K562 (cell line): ENCODE measurements around the gene OXSR1.

Source experiments
- POLR2AphosphoS5 ChIP-seq: IDR thresholded peaks from 2 replicates; pipeline ENCODE4 v1.6.1; 2011; ENCODE audit warnings: mild to moderate bottlenecking, low read depth, low read length, moderate library complexity; ENCODE audit not compliant: control insufficient read depth, insufficient read depth
- TEAD4 ChIP-seq, 2 experiments: sonication (generic) in 1 of 2; formaldehyde crosslinking in 1 of 2; IDR thresholded peaks; 2 replicates each; pipeline versions ENCODE4 v1.6.1 to v1.8.0; 2012 to 2022; ENCODE audit warnings: borderline replicate concordance in 1 of 2, inconsistent platforms in 1 of 2, low read length in 1 of 2, mild to moderate bottlenecking in 1 of 2, missing genetic modification reagents in 1 of 2
- TF ChIP-seq, protein P1 (sequence below): fragments of 450-650 bp; formaldehyde crosslinking; IDR thresholded peaks from 2 replicates; pipeline ENCODE4 v1.4.0; 2022; ENCODE audit warnings: missing genetic modification characterization
- TF ChIP-seq, protein P2 (sequence below), 2 experiments: fragments of 200-800 bp in 1 of 2; sonication (Bioruptor generic) in 1 of 2; sonication (generic) in 1 of 2; formaldehyde crosslinking in 1 of 2; IDR thresholded peaks in 1 of 2; conservative IDR thresholded peaks in 1 of 2; 2 replicates each; pipeline versions ENCODE4 v1.5.0 to v1.6.1; 2016 to 2020; ENCODE audit warnings: missing compliant biosample characterization in 1 of 2, missing genetic modification characterization in 1 of 2, missing genetic modification reagents in 1 of 2

DNA sequence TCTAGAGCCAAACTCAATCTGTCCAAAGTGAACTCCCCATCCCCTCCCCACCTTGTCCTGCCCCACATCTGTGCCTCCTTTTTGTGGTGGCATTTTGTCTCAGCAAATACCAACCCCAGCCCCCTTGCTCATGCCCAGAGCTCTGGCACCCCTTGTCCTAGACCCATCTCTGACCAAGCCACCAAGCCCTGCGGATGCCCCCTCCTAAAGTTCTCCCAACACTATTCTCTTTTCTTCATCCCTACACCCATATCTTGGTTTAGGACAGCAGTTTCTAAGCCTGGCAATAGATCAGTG is 46.1 kb upstream of the OXSR1 start:
- TF ChIP-seq POLR2AphosphoS5 (no peak), TEAD4 (IDR thresholded peaks at IDR 0.05; ENCODE audit: low read length) (no peak), TEAD4 (CRISPR knock-in tag; IDR thresholded peaks at IDR 0.05; ENCODE audit: borderline replicate concordance) (no peak)
- TF ChIP-seq, protein P1, sequence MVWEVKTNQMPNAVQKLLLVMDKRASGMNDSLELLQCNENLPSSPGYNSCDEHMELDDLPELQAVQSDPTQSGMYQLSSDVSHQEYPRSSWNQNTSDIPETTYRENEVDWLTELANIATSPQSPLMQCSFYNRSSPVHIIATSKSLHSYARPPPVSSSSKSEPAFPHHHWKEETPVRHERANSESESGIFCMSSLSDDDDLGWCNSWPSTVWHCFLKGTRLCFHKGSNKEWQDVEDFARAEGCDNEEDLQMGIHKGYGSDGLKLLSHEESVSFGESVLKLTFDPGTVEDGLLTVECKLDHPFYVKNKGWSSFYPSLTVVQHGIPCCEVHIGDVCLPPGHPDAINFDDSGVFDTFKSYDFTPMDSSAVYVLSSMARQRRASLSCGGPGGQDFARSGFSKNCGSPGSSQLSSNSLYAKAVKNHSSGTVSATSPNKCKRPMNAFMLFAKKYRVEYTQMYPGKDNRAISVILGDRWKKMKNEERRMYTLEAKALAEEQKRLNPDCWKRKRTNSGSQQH (CRISPR knock-in tag) = no peak
- TF ChIP-seq, protein P2, sequence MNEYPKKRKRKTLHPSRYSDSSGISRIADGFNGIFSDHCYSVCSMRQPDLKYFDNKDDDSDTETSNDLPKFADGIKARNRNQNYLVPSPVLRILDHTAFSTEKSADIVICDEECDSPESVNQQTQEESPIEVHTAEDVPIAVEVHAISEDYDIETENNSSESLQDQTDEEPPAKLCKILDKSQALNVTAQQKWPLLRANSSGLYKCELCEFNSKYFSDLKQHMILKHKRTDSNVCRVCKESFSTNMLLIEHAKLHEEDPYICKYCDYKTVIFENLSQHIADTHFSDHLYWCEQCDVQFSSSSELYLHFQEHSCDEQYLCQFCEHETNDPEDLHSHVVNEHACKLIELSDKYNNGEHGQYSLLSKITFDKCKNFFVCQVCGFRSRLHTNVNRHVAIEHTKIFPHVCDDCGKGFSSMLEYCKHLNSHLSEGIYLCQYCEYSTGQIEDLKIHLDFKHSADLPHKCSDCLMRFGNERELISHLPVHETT (CRISPR knock-in tag; conservative IDR thresholded peaks at IDR 0.05 in 1 of 2, IDR thresholded peaks at IDR 0.05 in 1 of 2) = no peak
